PC-9 (cell line): ENCODE results near the gene CNTNAP5. TPM values are rescaled to one million over a fixed set of nuclear protein-coding genes. Genes with fewer than 3 reads are reported as not detected.

Source experiments
- BruUV-seq: library from RNA; stranded (reverse); fragments of 400-500 nt; replicated peaks from 2 replicates; lab custom pipeline; 2021; lab: Mats Ljungman, UMichigan
- CTCF ChIA-PET: fragments of 300-600 bp; sonication (Branson Sonifier 250); formaldehyde crosslinking; loops from one replicate; lab custom pipeline; 2022; ENCODE audit warnings: antibody characterized with exemption; lab: Charles Lee
- POLR2A ChIA-PET: fragments of 300-600 bp; sonication (Branson Sonifier 250); formaldehyde crosslinking; loops from one replicate; lab custom pipeline; 2022; ENCODE audit warnings: antibody characterized with exemption; ENCODE audit not compliant: unreplicated experiment; lab: Charles Lee
- DNase-seq, 2 experiments: peaks; one replicate each; pipeline versions ENCODE4 v3.0.0 to v3.0.0-alpha.2; 2015 to 2022; ENCODE audit warnings: mixed read lengths in 1 of 2
- H2AFZ ChIP-seq: fragments of 200-600 bp; sonication (generic); 2 replicates; pipeline ENCODE4 v1.8.1; 2017; ENCODE audit warnings: antibody characterized with exemption
- H3F3A ChIP-seq: fragments of 200-600 bp; sonication (generic); 2 replicates; pipeline ENCODE4 v1.8.1; 2017; ENCODE audit warnings: antibody characterized with exemption, mild to moderate bottlenecking, low read depth; ENCODE audit not compliant: insufficient read depth
- H3K27ac ChIP-seq: fragments of 200-600 bp; sonication (generic); 2 replicates; pipeline ENCODE4 v1.6.1; 2016; ENCODE audit warnings: mixed run types
- H3K27me3 ChIP-seq: fragments of 200-600 bp; sonication (generic); 2 replicates; pipeline ENCODE4 v1.6.1; 2016; ENCODE audit warnings: low read depth, mixed run types; ENCODE audit not compliant: insufficient read depth
- H3K36me3 ChIP-seq: fragments of 200-600 bp; sonication (generic); 2 replicates; pipeline ENCODE4 v1.6.1; 2016; ENCODE audit warnings: low read depth, mixed run types
- H3K4me1 ChIP-seq: fragments of 200-600 bp; sonication (generic); replicated peaks from 2 replicates; pipeline ENCODE4 v1.6.1; 2016; ENCODE audit warnings: mixed run types; ENCODE audit not compliant: insufficient read depth
- H3K4me2 ChIP-seq: fragments of 200-600 bp; sonication (generic); 2 replicates; pipeline ENCODE4 v1.6.1; 2017; ENCODE audit warnings: mixed run types
- H3K4me3 ChIP-seq: fragments of 200-600 bp; sonication (generic); 2 replicates; pipeline ENCODE4 v1.6.1; 2016; ENCODE audit warnings: mixed run types
- H3K79me2 ChIP-seq: fragments of 200-600 bp; sonication (generic); 2 replicates; pipeline ENCODE4 v1.6.1; 2017; ENCODE audit warnings: low read depth, mixed run types
- H3K9me2 ChIP-seq: fragments of 200-600 bp; sonication (generic); 2 replicates; pipeline ENCODE4 v1.8.1; 2017; ENCODE audit warnings: mild to moderate bottlenecking; ENCODE audit not compliant: insufficient read depth
- H3K9me3 ChIP-seq: fragments of 200-600 bp; sonication (generic); 2 replicates; pipeline ENCODE4 v1.8.1; 2016; ENCODE audit warnings: low read depth; ENCODE audit not compliant: insufficient read depth
- H4K20me1 ChIP-seq: fragments of 200-600 bp; sonication (generic); 2 replicates; pipeline ENCODE4 v1.8.1; 2017; ENCODE audit not compliant: insufficient read depth
- CTCF ChIP-seq: fragments of 200-600 bp; sonication (generic); conservative IDR thresholded peaks from 2 replicates; pipeline ENCODE4 v1.6.1; 2017; ENCODE audit warnings: mixed run types, antibody characterized with exemption, mild to moderate bottlenecking, moderate library complexity
- EZH2 ChIP-seq: fragments of 200-600 bp; sonication (generic); IDR thresholded peaks from 2 replicates; pipeline ENCODE4 v1.8.0; 2017; ENCODE audit warnings: antibody characterized with exemption, low read depth
- intact Hi-C: fragments of 100-400 bp; cut with micrococcal nuclease; formaldehyde crosslinking; loops from one replicate; pipeline ENCODE4 v1.10.0; 2022; ENCODE audit not compliant: unreplicated experiment
- total RNA-seq: library from RNA; stranded (reverse); gene quantifications from 2 replicates; pipeline ENCODE4 v1.2.3, GENCODE V29; 2021

The CNTNAP5 gene
- total RNA-seq, 1 experiment from 2014 or later, result not detected

GRCh38 chr2:124755386-124755785 is 730.3 kb downstream of the CNTNAP5 start:
- H3K9me3 ChIP-seq, result no peaks in the 10 kb centered on the region
- H3K4me1 ChIP-seq, result no peaks in the 10 kb centered on the region
- no peaks in the 10 kb centered on the region for H3K36me3 ChIP-seq
- H3K4me2 ChIP-seq, result no peak overlapping the region
- H3K4me3 ChIP-seq, result no peak overlapping the region
- no peaks in the 10 kb centered on the region for H3K27me3 ChIP-seq
- no peak overlapping the region for H2AFZ ChIP-seq
- H3K27ac ChIP-seq, result no peak overlapping the region
- no TSS peak for BruUV-seq
- H3K79me2 ChIP-seq, result no peaks in the 10 kb centered on the region
- no peaks in the 10 kb centered on the region for H3F3A ChIP-seq
- H4K20me1 ChIP-seq, result no peaks in the 10 kb centered on the region
- CTCF ChIA-PET, result no interaction called here
- DNase-seq, result no peak
- POLR2A ChIA-PET, result no interaction called here
- TF ChIP-seq CTCF, result no peak
- TF ChIP-seq EZH2, result no peak
- no peaks in the 10 kb centered on the region for H3K9me2 ChIP-seq
- intact Hi-C loops, result no loop called here

GRCh38 chr2:124756048-124756447 is 731.0 kb downstream of the CNTNAP5 start:
- H3K9me3 ChIP-seq, result no peaks in the 10 kb centered on the region
- H3K9me2 ChIP-seq, result no peaks in the 10 kb centered on the region
- H3K27ac ChIP-seq, result no peak overlapping the region
- no peaks in the 10 kb centered on the region for H3K27me3 ChIP-seq
- DNase-seq, result no peak
- ChIA-PET CTCF (no interaction called here), POLR2A (no interaction called here)
- TF ChIP-seq EZH2, result no peak
- TF ChIP-seq CTCF, result no peak
- no peaks in the 10 kb centered on the region for H3K79me2 ChIP-seq
- no peaks in the 10 kb centered on the region for H3F3A ChIP-seq
- H3K4me2 ChIP-seq, result no peak overlapping the region
- H3K4me1 ChIP-seq, result no peaks in the 10 kb centered on the region
- H3K36me3 ChIP-seq, result no peaks in the 10 kb centered on the region
- BruUV-seq, result no TSS peak
- no peak overlapping the region for H3K4me3 ChIP-seq
- intact Hi-C loops, result no loop called here
- H4K20me1 ChIP-seq, result no peaks in the 10 kb centered on the region
- H2AFZ ChIP-seq, result no peak overlapping the region

- ChIA-PET POLR2A (no interaction called here), CTCF (no interaction called here)
- Histone ChIP-seq H3K79me2 (no peaks in the 10 kb centered on the region), H3K27me3 (no peaks in the 10 kb centered on the region), H3K4me2 (no peak overlapping the region), H3K4me1 (no peaks in the 10 kb centered on the region), H3F3A (no peaks in the 10 kb centered on the region), H2AFZ (no peak overlapping the region), H4K20me1 (no peaks in the 10 kb centered on the region), H3K36me3 (no peaks in the 10 kb centered on the region), H3K9me3 (no peaks in the 10 kb centered on the region), H3K27ac (no peak overlapping the region), H3K9me2 (no peaks in the 10 kb centered on the region), H3K4me3 (no peak overlapping the region)
- TF ChIP-seq EZH2, result no peak
- TF ChIP-seq CTCF, result no peak
- no peak for DNase-seq
- intact Hi-C loops, result no loop called here
- no TSS peak for BruUV-seq
These were observed 737.3 kb downstream of the CNTNAP5 start for GRCh38 chr2:124762388-124762787.
